SU-DHL-6 (cell line): ENCODE measurements around the gene OPHN1.

Experiments
- H2AFZ ChIP-seq: fragments of 200-600 bp; sonication (generic); 2 replicates; pipeline ENCODE4 v1.6.1; 2014; ENCODE audit warnings: low read depth, mild to moderate bottlenecking, moderate library complexity, mixed read lengths, antibody characterized with exemption, low read length; ENCODE audit not compliant: severe bottlenecking
- H3F3A ChIP-seq: fragments of 200-600 bp; shearing (Covaris generic); 2 replicates; pipeline ENCODE4 v1.6.0; 2016; ENCODE audit warnings: antibody characterized with exemption, mild to moderate bottlenecking; ENCODE audit not compliant: insufficient read depth
- H3K27ac ChIP-seq: fragments of 200-600 bp; sonication (generic); 2 replicates; pipeline ENCODE4 v1.5.1; 2016; ENCODE audit warnings: low read depth, mild to moderate bottlenecking, low read length, moderate library complexity, mixed read lengths
- H3K27me3 ChIP-seq: fragments of 200-600 bp; sonication (generic), shearing (Covaris generic); 2 replicates; pipeline ENCODE4 v1.6.0; 2014; ENCODE audit warnings: mild to moderate bottlenecking, low read length
- H3K36me3 ChIP-seq: fragments of 200-600 bp; sonication (generic); 2 replicates; pipeline ENCODE4 v1.6.1; 2014; ENCODE audit warnings: mild to moderate bottlenecking, low read length, mixed read lengths
- H3K4me2 ChIP-seq: fragments of 300-600, 200-600 bp; shearing (Covaris generic), sonication (generic); 2 replicates; pipeline ENCODE4 v1.6.0; 2014; ENCODE audit warnings: low read length, low read depth, mild to moderate bottlenecking; ENCODE audit not compliant: poor library complexity, severe bottlenecking
- H3K4me3 ChIP-seq: fragments of 200-600 bp; sonication (generic); 2 replicates; pipeline ENCODE4 v1.5.1; 2014; ENCODE audit warnings: antibody characterized with exemption, low read length, mild to moderate bottlenecking, mixed read lengths; ENCODE audit not compliant: insufficient read depth, poor library complexity, severe bottlenecking
- H3K79me2 ChIP-seq: fragments of 200-600 bp; sonication (generic); 2 replicates; pipeline ENCODE4 v1.6.1; 2014; ENCODE audit warnings: mild to moderate bottlenecking, low read length, moderate library complexity; ENCODE audit not compliant: insufficient read depth
- H3K9ac ChIP-seq: fragments of 200-600 bp; sonication (generic); 2 replicates; pipeline ENCODE4 v1.7.0; 2014; ENCODE audit warnings: mild to moderate bottlenecking, low read length
- H3K9me2 ChIP-seq: fragments of 200-600 bp; sonication (generic); replicated peaks from 2 replicates; pipeline ENCODE4 v1.6.1; 2014; ENCODE audit warnings: low read length; ENCODE audit not compliant: insufficient read depth
- H3K9me3 ChIP-seq: fragments of 200-600 bp; sonication (generic); 2 replicates; pipeline ENCODE4 v1.6.1; 2014; ENCODE audit warnings: low read length, mixed read lengths; ENCODE audit not compliant: insufficient read depth
- H4K20me1 ChIP-seq: fragments of 200-600 bp; sonication (generic); 2 replicates; pipeline ENCODE4 v1.6.1; 2014; ENCODE audit warnings: low read depth, mild to moderate bottlenecking, antibody characterized with exemption, low read length, moderate library complexity, mixed read lengths
- EZH2phosphoT487 ChIP-seq: fragments of 200-600 bp; sonication (generic), shearing (Covaris generic); conservative IDR thresholded peaks from 2 replicates; pipeline ENCODE4 v1.6.1; 2018; ENCODE audit warnings: mild to moderate bottlenecking, antibody characterized with exemption, low read length, moderate library complexity, mixed read lengths
- TF ChIP-seq, protein P1 (sequence below): fragments of 200-600 bp; sonication (generic); IDR thresholded peaks from one replicate; pipeline ENCODE4 v1.5.1; 2017; ENCODE audit warnings: antibody characterized with exemption, mild to moderate bottlenecking, low read length, moderate library complexity; ENCODE audit not compliant: insufficient read depth, poor library complexity, severe bottlenecking

Gene OPHN1

DNA sequence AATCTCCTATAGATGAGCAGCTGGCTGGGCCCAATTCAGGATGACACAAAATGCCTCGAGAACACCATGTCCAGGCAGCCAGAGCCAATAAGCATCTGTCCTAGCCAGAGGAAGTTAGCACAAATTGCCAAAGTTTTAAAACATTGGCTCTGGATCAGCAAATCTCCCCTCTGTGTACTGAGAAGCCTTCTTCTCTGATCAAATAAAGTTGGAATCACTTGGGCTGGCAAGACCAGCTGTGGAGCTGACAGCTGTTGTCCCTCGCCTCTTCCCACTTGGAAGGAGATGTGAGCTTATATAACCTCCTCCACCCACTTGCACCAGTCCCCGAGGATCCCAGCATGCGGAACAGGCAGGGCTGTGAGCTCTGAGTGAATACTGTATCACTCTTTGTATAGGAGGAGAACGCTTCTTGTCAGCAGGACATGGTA, 183.9 kb downstream of the OPHN1 start:
- Histone ChIP-seq H3K9me3 (no peaks in the 10 kb centered on the region), H3F3A (no peaks in the 10 kb centered on the region), H2AFZ (no peak overlapping the region), H3K27ac (no peak overlapping the region), H3K36me3 (no peaks in the 10 kb centered on the region), H3K4me2 (no peak overlapping the region), H3K9me2 (no peaks in the 10 kb centered on the region), H4K20me1 (no peaks in the 10 kb centered on the region), H3K79me2 (no peaks in the 10 kb centered on the region), H3K9ac (no peak overlapping the region), H3K27me3 (no peaks in the 10 kb centered on the region), H3K4me3 (no peak overlapping the region)
- TF ChIP-seq, protein P1, sequence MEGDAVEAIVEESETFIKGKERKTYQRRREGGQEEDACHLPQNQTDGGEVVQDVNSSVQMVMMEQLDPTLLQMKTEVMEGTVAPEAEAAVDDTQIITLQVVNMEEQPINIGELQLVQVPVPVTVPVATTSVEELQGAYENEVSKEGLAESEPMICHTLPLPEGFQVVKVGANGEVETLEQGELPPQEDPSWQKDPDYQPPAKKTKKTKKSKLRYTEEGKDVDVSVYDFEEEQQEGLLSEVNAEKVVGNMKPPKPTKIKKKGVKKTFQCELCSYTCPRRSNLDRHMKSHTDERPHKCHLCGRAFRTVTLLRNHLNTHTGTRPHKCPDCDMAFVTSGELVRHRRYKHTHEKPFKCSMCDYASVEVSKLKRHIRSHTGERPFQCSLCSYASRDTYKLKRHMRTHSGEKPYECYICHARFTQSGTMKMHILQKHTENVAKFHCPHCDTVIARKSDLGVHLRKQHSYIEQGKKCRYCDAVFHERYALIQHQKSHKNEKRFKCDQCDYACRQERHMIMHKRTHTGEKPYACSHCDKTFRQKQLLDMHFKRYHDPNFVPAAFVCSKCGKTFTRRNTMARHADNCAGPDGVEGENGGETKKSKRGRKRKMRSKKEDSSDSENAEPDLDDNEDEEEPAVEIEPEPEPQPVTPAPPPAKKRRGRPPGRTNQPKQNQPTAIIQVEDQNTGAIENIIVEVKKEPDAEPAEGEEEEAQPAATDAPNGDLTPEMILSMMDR = no peak
- TF ChIP-seq EZH2phosphoT487 = no peak

DNA sequence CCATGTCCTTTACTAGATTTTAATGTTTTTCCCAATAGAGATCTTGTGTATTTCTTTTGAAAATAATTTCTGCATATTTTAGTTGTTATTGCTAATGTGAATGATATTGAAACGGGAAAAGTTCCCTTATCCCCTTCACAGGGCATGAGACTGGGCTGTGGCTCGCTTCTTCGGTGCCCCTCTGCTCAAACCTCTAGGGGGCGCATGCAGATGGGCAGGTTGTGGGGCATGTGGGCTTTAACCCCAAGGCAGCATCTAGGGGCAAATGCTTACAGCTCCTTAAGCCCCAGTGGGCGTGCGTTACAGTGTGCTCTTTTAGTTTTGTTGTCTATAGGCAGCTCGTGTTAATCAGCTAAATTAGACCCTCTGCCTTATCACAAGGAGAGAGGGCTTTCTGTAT, 194.7 kb downstream of the OPHN1 start:
- Histone ChIP-seq H3K27me3 (no peaks in the 10 kb centered on the region), H3K27ac (no peak overlapping the region)
- TF ChIP-seq EZH2phosphoT487 = no peak
- TF ChIP-seq, protein P1 = no peak

DNA sequence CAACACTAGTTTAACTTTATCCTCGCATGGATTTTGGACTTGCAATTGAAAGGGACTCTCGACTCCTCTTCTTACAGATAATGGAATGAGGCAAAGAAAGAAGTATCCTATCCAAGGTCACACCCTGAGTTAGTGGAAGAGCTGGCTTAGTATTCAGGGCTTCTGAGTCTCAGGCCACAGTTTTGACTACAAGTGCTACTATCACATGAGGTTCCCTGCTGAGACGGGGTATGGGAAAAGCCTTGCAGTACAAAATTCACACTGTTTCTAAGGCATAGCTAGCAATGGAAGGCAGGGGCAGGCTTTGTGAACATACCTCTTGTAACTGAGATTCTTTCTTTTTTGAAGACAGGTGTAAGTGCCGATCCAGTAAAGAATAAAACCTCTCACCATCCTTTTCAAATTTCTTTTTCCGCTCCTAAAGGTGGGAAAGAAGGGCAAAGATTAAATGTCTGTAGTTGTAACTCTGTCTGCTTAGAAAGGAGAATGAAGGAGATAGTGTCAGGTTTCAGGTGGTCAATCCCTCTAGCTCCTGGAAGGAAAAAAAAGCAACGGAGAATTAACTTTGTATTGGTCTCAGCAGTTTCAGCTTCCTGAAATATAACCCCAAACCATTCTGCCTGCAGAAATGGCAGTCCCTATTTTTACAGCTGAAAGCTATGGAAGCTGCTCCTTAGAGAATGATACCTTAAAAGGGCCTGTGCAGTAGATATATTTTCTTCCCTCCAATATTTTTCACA, 199.0 kb downstream of the OPHN1 start:
- H3K9me2 ChIP-seq = no peaks in the 10 kb centered on the region
- H3F3A ChIP-seq = no peaks in the 10 kb centered on the region
- H3K9ac ChIP-seq = no peak overlapping the region
- no peak overlapping the region for H3K27ac ChIP-seq
- H3K79me2 ChIP-seq = no peaks in the 10 kb centered on the region
- TF ChIP-seq, protein P1 = no peak
- no peak for TF ChIP-seq EZH2phosphoT487
- no peak overlapping the region for H2AFZ ChIP-seq
- no peak overlapping the region for H3K4me3 ChIP-seq
- H3K27me3 ChIP-seq = no peaks in the 10 kb centered on the region
- H3K36me3 ChIP-seq = no peaks in the 10 kb centered on the region
- H3K4me2 ChIP-seq = no peak overlapping the region
- no peaks in the 10 kb centered on the region for H3K9me3 ChIP-seq
- no peaks in the 10 kb centered on the region for H4K20me1 ChIP-seq

More for the DNA sequence above, 194.7 kb downstream of the OPHN1 start:
- Histone ChIP-seq H2AFZ (no peak overlapping the region), H4K20me1 (no peaks in the 10 kb centered on the region), H3K4me3 (no peak overlapping the region), H3K4me2 (no peak overlapping the region), H3K9ac (no peak overlapping the region), H3F3A (no peaks in the 10 kb centered on the region), H3K79me2 (no peaks in the 10 kb centered on the region), H3K36me3 (no peaks in the 10 kb centered on the region), H3K9me2 (no peaks in the 10 kb centered on the region), H3K9me3 (no peaks in the 10 kb centered on the region)
